ENCODE results near the gene CLDND2.

- TF ChIP-seq, protein P1, sequence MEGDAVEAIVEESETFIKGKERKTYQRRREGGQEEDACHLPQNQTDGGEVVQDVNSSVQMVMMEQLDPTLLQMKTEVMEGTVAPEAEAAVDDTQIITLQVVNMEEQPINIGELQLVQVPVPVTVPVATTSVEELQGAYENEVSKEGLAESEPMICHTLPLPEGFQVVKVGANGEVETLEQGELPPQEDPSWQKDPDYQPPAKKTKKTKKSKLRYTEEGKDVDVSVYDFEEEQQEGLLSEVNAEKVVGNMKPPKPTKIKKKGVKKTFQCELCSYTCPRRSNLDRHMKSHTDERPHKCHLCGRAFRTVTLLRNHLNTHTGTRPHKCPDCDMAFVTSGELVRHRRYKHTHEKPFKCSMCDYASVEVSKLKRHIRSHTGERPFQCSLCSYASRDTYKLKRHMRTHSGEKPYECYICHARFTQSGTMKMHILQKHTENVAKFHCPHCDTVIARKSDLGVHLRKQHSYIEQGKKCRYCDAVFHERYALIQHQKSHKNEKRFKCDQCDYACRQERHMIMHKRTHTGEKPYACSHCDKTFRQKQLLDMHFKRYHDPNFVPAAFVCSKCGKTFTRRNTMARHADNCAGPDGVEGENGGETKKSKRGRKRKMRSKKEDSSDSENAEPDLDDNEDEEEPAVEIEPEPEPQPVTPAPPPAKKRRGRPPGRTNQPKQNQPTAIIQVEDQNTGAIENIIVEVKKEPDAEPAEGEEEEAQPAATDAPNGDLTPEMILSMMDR (conservative IDR thresholded peaks at IDR 0.05; ENCODE audit: low read depth, low read length): no peak
- TF ChIP-seq POLR2A (IDR thresholded peaks at IDR 0.05; ENCODE audit: low read depth, low read length) (0 out of 2 replicates have a peak, but pooled peaks have one; percentile 6), FOS (IDR thresholded peaks at IDR 0.05; ENCODE audit: low read depth, low read length) (no peak)
Measured at GRCh38 chr19:51367255-51367564, 1.6 kb downstream of the CLDND2 start.
